Heart left ventricle (tissue), 13 donors: Measurements from ENCODE around the gene COL8A2.

Source experiments
- POLR2A ChIP-seq, 2 donors: fragments of 450-650 bp; IDR thresholded peaks; one replicate each; pipeline ENCODE4 v1.6.1; 2017; ENCODE audit warnings: antibody characterized with exemption in 2 of 2, mild to moderate bottlenecking in 2 of 2, moderate library complexity in 2 of 2
- TF ChIP-seq, protein P1 (sequence below), 12 donors: fragments of 200-600 bp; sonication (generic) in 4 of 12; IDR thresholded peaks; one replicate each; pipeline versions ENCODE4 v1.5.0 to v1.8.0; 2018 to 2022; ENCODE audit warnings: antibody characterized with exemption in 12 of 12, mild to moderate bottlenecking in 5 of 12
- donor health status: ischemic (EF 13 %, LVEDD 7.1; RV severe dilation, severe dysfunction).
- donor health status: DM: no; HTN: yes; CAD: no.
- donor health status: DM: no; HTN: no; CAD: no.
- donor health status: ischemic (EF 25% LVEDD 6.9; RV normal size, moderate dysfunction).
- donor health status: ischemic (EF 25% LVEDD 5.7; RV mildly dilated, moderate dysfunction).
- donor health status: ischemic (EF 35%, LVEDD 5.7; RV mildly dilated, moderate dysfunction).
- donor health status: nonischemic (EF 11% LVEDD 7.7; RV severe dilation, severe dysfunction).
- donor health status: DM: yes; HTN: yes; CAD: no.
- donor health status: PGD.
- donor health status: ischemic (EF 29% LVEDD 5.4; RV normal size, mild dysfunction).
- donor health status: nonischemic (EF 23%, LVEDD 6.1; RV moderate dilation, normal function).

DNA sequence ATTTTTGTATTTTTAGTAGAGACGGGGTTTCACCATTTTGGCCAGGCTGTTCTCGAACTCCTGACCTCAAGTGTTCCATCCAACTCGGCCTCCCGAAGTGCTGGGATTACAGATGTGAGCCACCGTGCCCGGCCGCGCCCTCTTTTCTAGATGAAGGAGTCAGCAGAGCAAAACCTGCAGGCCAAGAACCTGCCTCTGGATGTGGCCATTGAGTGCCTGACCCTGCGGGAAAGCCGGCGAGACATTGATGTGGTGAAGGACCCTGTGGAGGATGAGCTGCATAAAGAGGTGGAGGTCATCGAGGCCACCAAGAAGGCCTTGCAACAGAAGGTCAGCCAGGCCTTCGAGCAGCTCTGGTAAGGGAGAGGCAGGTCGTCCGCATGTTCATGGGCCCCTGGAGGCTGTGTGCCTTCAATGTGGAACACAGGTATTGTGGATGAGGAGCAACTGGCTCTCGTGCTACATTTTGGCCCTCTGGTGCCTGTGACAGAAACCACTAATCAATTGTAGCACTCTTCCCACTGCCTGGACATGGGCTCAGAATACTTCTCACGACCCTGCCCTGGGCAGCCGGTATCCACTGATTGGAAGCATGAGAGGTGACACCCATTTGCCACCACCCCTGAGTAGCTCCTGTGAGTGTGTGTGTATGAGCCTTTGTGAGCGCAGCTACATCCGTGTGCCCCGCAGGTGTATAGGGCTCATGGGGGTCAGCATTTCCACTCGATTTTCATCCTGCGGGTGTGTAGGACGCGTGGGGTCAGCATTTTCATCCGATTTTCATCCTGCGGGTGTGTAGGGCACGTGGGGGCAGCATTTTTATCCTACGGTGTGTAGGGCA is 39.1 kb downstream of the COL8A2 start:
- TF ChIP-seq POLR2A (IDR thresholded peaks at IDR 0.05) = no peak
- TF ChIP-seq, protein P1, sequence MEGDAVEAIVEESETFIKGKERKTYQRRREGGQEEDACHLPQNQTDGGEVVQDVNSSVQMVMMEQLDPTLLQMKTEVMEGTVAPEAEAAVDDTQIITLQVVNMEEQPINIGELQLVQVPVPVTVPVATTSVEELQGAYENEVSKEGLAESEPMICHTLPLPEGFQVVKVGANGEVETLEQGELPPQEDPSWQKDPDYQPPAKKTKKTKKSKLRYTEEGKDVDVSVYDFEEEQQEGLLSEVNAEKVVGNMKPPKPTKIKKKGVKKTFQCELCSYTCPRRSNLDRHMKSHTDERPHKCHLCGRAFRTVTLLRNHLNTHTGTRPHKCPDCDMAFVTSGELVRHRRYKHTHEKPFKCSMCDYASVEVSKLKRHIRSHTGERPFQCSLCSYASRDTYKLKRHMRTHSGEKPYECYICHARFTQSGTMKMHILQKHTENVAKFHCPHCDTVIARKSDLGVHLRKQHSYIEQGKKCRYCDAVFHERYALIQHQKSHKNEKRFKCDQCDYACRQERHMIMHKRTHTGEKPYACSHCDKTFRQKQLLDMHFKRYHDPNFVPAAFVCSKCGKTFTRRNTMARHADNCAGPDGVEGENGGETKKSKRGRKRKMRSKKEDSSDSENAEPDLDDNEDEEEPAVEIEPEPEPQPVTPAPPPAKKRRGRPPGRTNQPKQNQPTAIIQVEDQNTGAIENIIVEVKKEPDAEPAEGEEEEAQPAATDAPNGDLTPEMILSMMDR (IDR thresholded peaks at IDR 0.05) = no peak
